HUES64 (cell line): ENCODE measurements around the gene EIPR1.

Experiments
- H3K27ac ChIP-seq: 2 replicates; pipeline ENCODE4 v1.7.0; 2013; ENCODE audit warnings: low read depth, low read length, inconsistent platforms
- H3K27me3 ChIP-seq: 2 replicates; pipeline ENCODE4 v1.6.1; 2013; ENCODE audit warnings: mild to moderate bottlenecking, low read length; ENCODE audit not compliant: insufficient read depth
- H3K36me3 ChIP-seq: 2 replicates; pipeline ENCODE4 v1.6.1; 2013; ENCODE audit warnings: mild to moderate bottlenecking, low read length; ENCODE audit not compliant: insufficient read depth
- H3K4me1 ChIP-seq: 2 replicates; pipeline ENCODE4 v1.6.1; 2013; ENCODE audit warnings: mild to moderate bottlenecking, low read length, moderate library complexity; ENCODE audit not compliant: insufficient read depth
- H3K4me3 ChIP-seq: 2 replicates; pipeline ENCODE4 v1.5.1; 2013; ENCODE audit warnings: mild to moderate bottlenecking, low read length, moderate library complexity
- H3K9ac ChIP-seq: 2 replicates; pipeline ENCODE4 v1.6.1; 2013; ENCODE audit warnings: mild to moderate bottlenecking, low read depth, low read length
- H3K9me3 ChIP-seq: 2 replicates; pipeline ENCODE4 v1.6.1; 2013; ENCODE audit warnings: low read depth, low read length; ENCODE audit not compliant: insufficient read depth
- WGBS: fragments of 150-250, 120-280 bp; methylation state at CpG from one replicate; pipeline ENCODE4 v1.1.7; 2013; ENCODE audit warnings: missing lambda C conversion rate; 5-methylcytosine and 5-hydroxymethylcytosine counted together

Gene EIPR1

DNA sequence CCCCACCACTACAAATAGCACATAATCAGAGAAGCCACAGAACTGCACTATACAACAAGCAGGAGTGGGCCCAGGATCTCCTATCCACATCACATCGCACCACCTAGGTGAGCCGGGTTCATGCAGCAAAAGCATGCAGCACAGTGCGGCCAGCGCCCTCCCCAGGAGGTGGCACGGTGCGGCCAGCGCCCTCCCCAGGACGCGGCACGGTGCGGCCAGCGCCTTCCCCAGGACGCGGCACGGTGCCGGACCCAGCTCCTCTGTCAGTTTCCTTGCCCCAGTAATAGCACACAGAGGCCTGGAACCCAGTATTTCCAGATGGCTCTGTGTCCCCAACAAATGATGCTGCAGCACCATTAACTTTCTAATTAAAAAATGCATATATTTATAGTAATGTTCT, 114.1 kb downstream of the EIPR1 start:
- no peaks in the 10 kb centered on the region for H3K9me3 ChIP-seq
- H3K36me3 ChIP-seq, result no peaks in the 10 kb centered on the region
- peaks cover 21% of the 10 kb centered on the region for H3K4me1 ChIP-seq
- no peak overlapping the region for H3K27ac ChIP-seq
- no peak overlapping the region for H3K9ac ChIP-seq
- WGBS, result 97% methylated on average over 16 of the region's 16 CpGs
- H3K4me3 ChIP-seq, result no peak overlapping the region
- H3K27me3 ChIP-seq, result peaks cover 24% of the 10 kb centered on the region; the same call in 1 of the 2 replicates

DNA sequence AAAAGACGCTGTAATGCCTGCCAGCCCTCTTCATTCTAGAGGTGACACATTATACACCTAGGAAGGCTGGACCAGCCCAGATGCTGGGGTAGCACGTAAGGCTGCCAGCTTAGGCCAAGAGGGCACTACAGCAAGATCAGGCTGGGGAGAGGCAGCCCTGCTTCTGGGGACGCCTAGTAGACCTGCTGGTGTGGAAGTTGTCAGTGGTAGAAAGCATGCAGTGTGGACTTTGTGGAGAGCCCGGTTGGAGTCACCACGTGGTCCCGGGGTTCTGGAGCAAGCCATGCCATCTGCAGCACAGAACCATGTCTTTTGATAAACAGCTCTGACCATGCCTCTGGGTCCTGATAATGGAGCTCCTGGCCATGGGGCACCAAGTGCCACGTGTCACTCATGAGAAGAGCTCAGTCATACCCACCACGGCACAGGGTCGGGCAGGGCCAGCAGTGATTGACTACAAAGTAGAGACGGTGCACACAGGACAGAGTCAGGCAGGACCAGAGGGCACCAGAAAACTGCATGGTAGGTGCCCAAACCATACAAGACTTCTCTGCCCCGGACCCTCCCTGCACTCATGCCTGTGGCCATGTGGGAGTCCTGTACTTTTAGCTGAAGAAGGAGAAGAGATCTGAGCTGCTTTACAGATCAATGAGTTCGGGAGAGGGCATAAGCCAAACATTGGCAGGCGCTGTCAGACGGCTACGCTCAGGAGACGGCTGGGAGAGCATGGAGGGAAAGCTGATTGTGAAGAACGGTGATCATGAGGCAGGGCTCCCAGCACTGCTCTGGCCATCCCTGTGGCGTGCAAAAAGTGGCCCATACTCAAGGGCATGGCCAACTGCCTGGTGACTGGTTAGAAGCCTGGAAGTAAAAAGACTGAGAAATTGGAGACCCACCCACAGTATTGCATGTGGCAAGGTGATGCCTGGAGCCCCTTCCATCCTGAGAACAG, 114.9 kb downstream of the EIPR1 start:
- H3K4me1 ChIP-seq, result peaks cover 21% of the 10 kb centered on the region
- H3K9ac ChIP-seq, result no peak overlapping the region
- H3K9me3 ChIP-seq, result no peaks in the 10 kb centered on the region
- H3K27ac ChIP-seq, result no peak overlapping the region
- no peak overlapping the region for H3K4me3 ChIP-seq
- H3K36me3 ChIP-seq, result no peaks in the 10 kb centered on the region
- peaks cover 23% of the 10 kb centered on the region; the same call in 1 of the 2 replicates for H3K27me3 ChIP-seq
- 96% methylated on average over 18 of the region's 18 CpGs for WGBS

DNA sequence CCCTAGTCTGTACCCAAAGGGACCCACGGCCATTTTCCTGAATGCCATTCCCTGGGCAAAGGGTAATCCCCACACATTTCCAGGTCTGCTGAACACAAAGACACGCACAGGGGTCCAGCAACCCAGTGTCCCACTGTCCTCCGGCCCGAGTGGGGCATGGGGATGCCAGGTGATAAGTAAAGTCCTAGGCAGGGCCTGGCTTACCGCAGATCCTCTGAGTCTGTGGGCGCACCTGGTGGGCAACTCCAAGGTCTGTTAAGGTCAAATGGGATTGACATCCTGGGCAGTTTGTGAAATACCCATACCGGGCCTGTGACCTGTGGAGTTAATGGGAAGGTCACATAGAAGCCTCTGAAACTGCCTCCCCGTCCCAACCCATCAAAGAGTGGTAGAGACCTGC, 116.1 kb downstream of the EIPR1 start:
- Histone ChIP-seq H3K27ac (no peak overlapping the region), H3K36me3 (0 out of 2 replicates have a peak, but pooled peaks cover 1% of the 10 kb centered on the region), H3K27me3 (peaks cover 14% of the 10 kb centered on the region; the same call in 1 of the 2 replicates), H3K9ac (no peak overlapping the region), H3K9me3 (no peaks in the 10 kb centered on the region), H3K4me1 (peaks cover 19% of the 10 kb centered on the region), H3K4me3 (no peak overlapping the region)
- WGBS, result 97% methylated on average over 8 of the region's 8 CpGs

DNA sequence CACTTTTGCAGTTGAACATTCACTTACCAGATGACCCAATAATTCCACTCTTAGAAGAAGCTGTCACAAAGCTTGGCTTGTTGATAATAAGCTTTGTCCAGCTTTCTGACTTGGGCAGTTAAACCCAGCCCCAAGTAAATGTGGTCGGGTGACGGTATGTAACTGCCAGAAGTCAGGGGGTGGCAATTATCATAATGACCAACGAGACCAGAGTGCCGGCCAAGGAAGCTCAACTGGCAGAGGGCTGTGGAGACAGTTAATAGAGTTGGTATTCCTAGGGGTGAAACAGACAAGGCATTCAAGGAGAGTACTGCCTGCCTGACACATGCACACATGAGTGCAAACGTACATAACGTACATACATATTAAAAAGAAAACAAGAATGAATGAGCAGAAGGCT, 116.7 kb downstream of the EIPR1 start:
- WGBS, result 89% methylated on average over 6 of the region's 6 CpGs
- no peak overlapping the region for H3K4me3 ChIP-seq
- H3K36me3 ChIP-seq, result 0 out of 2 replicates have a peak, but pooled peaks cover 4% of the 10 kb centered on the region
- H3K27me3 ChIP-seq, result peaks cover 14% of the 10 kb centered on the region; the same call in 1 of the 2 replicates
- no peaks in the 10 kb centered on the region for H3K9me3 ChIP-seq
- peaks cover 14% of the 10 kb centered on the region for H3K4me1 ChIP-seq
- H3K9ac ChIP-seq, result no peak overlapping the region
- no peak overlapping the region for H3K27ac ChIP-seq

DNA sequence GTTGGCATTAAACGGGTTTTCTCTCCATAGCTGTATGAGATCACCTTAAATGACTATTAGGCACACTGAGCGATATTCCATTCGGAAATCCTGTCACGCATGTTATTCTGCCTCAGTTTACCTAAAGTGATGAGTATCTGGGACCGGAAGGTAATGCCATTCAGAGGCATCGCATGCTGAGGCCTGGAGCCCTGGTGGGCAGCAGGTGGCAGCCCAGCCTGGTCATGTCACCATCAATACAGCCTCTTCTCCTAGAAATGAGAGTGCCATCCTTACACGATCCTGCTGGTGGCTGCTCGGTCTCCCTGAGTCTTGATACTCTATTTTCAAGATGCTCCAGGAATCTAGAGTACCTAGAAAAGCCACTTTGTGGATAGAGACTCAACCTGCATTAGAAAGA, 119.8 kb downstream of the EIPR1 start:
- Histone ChIP-seq H3K4me1 (0 out of 2 replicates have a peak, but pooled peaks cover 4% of the 10 kb centered on the region), H3K9me3 (no peaks in the 10 kb centered on the region), H3K4me3 (no peak overlapping the region), H3K27me3 (no peaks in the 10 kb centered on the region), H3K9ac (no peak overlapping the region), H3K27ac (no peak overlapping the region), H3K36me3 (0 out of 2 replicates have a peak, but pooled peaks cover 4% of the 10 kb centered on the region)
- WGBS, result 95% methylated on average over 8 of the region's 8 CpGs

DNA sequence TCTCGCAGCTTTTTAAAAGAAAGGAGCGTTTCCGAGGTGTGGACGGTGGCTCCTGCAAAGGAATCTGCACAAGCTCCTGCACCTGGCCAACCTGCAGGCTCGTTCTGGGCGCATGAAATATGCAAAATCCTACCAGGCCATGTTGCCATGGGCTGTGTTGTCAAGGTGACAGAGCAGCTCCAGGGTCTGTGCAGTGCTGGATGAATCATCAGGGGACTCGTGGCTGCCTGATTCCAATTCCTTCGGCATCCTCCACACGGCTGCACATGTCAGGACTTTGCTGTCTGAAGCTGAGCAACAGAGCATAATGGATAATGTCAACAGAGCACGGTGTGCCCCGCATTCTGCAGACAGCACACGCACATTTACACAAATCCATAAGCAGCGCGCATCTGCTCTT, 120.5 kb downstream of the EIPR1 start:
- Histone ChIP-seq H3K9ac (no peak overlapping the region), H3K4me3 (no peak overlapping the region), H3K4me1 (0 out of 2 replicates have a peak, but pooled peaks cover 4% of the 10 kb centered on the region), H3K9me3 (no peaks in the 10 kb centered on the region), H3K27me3 (no peaks in the 10 kb centered on the region), H3K27ac (no peak overlapping the region), H3K36me3 (0 out of 2 replicates have a peak, but pooled peaks cover 4% of the 10 kb centered on the region)
- WGBS, result 88% methylated on average over 14 of the region's 14 CpGs

DNA sequence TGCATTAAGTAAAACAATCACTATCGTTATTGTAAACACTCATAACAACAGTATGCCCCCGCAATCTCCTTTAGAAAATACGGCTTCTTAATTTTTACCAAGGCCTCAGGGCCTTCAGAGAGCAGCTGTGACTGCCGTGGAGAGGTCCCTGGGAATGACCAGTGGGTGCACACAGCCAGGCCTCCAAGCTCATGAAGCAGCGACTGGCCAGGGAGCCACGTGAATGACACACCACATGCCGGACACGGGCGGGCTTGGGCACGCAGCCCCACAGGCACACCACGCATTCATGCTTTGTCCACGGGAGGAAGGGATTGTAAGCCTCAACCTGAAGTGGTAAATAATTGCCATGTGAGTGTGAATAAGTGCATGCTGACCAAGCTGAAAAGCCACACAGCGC, 121.0 kb downstream of the EIPR1 start:
- H3K9me3 ChIP-seq, result no peaks in the 10 kb centered on the region
- H3K9ac ChIP-seq, result no peak overlapping the region
- no peak overlapping the region for H3K4me3 ChIP-seq
- H3K4me1 ChIP-seq, result 0 out of 2 replicates have a peak, but pooled peaks cover 4% of the 10 kb centered on the region
- no peaks in the 10 kb centered on the region for H3K27me3 ChIP-seq
- 96% methylated on average over 13 of the region's 13 CpGs for WGBS
- no peak overlapping the region for H3K27ac ChIP-seq
- H3K36me3 ChIP-seq, result 0 out of 2 replicates have a peak, but pooled peaks cover 4% of the 10 kb centered on the region

DNA sequence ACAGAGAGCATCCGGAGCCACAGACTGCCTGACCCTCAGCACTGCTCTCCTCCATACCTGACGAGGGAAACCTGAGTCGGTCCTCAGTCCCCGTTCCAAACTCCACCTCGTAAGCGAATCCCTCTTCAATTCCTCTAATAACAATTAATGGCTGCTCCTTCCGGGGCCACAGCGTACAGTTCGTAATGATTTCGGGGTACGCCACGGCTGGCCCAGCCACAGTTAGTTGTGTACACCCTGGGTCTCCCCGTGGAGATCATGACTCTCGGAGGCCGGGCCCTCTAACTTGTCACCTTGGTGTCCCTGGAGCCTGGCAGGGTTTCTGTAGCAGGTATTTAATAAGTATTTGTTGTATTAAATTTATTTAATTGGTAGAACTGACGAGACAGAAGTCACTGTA, 121.5 kb downstream of the EIPR1 start:
- H3K4me3 ChIP-seq, result no peak overlapping the region
- no peaks in the 10 kb centered on the region for H3K27me3 ChIP-seq
- no peaks in the 10 kb centered on the region for H3K9me3 ChIP-seq
- H3K9ac ChIP-seq, result no peak overlapping the region
- WGBS, result 96% methylated on average over 16 of the region's 16 CpGs
- H3K27ac ChIP-seq, result no peak overlapping the region
- H3K36me3 ChIP-seq, result 0 out of 2 replicates have a peak, but pooled peaks cover 4% of the 10 kb centered on the region
- H3K4me1 ChIP-seq, result 0 out of 2 replicates have a peak, but pooled peaks cover 4% of the 10 kb centered on the region

DNA sequence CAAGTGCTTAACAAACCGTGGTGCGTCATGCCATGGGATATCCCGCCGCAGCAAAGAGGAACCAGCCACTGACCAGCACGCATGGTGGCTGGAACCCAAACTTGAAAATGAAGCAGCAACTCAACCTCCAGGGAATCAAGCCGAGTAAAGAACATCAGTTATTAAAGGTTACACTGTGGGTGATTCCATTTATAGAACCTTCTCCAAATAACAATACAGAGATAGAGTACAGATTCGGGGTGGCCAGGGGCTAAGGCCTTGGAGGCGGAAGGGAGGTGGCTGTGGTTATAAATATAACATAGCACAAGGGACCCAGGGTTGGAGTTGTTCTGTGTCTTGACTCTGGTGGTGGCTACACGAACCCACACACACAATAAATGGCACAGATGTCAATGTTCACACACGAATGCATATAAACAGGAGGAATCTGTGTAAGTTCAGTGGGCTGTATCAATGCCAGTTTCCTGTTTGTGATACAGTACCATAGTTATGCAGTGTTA, 123.1 kb downstream of the EIPR1 start:
- Histone ChIP-seq H3K27me3 (no peaks in the 10 kb centered on the region), H3K9ac (no peak overlapping the region), H3K4me1 (0 out of 2 replicates have a peak, but pooled peaks cover 4% of the 10 kb centered on the region), H3K27ac (no peak overlapping the region), H3K9me3 (peaks cover 15% of the 10 kb centered on the region), H3K4me3 (no peak overlapping the region), H3K36me3 (peaks cover 14% of the 10 kb centered on the region)
- 97% methylated on average over 8 of the region's 10 CpGs for WGBS

DNA sequence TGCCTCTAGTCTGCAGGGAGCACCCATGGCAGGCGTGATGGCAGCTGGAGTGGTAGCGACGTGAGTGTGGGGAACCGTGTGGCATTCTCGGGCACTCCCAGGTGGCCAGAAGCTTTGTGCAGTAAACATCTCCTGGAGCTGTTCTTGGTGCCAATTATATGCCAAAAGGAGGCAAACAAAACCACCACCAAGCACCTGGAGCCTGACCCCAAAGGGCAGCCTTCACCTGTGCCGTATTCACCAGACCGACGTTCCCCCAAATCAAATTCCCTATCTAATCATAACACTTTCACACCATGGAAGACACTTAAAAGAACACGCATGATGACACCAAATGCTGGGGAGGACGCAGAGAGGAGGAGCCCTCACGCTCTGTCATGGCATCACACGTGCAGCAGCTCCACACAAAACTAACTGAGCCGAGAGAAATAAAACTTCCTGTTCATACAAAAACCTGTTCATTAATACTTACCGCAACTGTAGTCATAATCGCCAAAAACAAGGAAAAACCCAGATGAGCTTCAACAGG, 123.6 kb downstream of the EIPR1 start:
- H3K27ac ChIP-seq, result no peak overlapping the region
- WGBS, result 92% methylated on average over 15 of the region's 15 CpGs
- H3K9ac ChIP-seq, result no peak overlapping the region
- H3K9me3 ChIP-seq, result peaks cover 21% of the 10 kb centered on the region
- 0 out of 2 replicates have a peak, but pooled peaks cover 4% of the 10 kb centered on the region for H3K4me1 ChIP-seq
- H3K27me3 ChIP-seq, result no peaks in the 10 kb centered on the region
- H3K4me3 ChIP-seq, result no peak overlapping the region
- peaks cover 14% of the 10 kb centered on the region for H3K36me3 ChIP-seq

DNA sequence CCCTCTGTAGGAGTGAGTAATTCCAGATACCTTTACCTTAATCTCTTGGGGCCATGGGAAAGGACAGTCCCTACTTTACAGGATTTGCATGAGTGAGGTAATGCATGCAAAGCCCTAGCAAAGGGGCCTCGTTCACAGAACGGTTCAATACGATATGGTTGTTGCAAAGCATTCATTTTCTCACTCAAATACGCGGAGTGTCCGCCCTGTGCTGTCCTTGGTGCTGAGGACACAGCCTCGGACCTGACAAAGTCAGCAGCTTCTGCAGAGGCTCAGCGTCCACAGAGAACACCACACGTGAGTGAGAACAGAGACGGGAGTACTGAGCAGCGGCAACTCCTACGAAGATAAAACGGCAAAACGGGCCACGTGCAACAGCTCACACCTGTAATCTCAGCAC, 125.7 kb downstream of the EIPR1 start:
- H3K27me3 ChIP-seq, result no peaks in the 10 kb centered on the region
- peaks cover 14% of the 10 kb centered on the region for H3K36me3 ChIP-seq
- WGBS, result 95% methylated on average over 15 of the region's 15 CpGs
- H3K9me3 ChIP-seq, result peaks cover 26% of the 10 kb centered on the region
- H3K9ac ChIP-seq, result no peak overlapping the region
- H3K4me3 ChIP-seq, result no peak overlapping the region
- no peaks in the 10 kb centered on the region for H3K4me1 ChIP-seq
- H3K27ac ChIP-seq, result no peak overlapping the region
